ENCODE measurements around the gene NTHL1. TPM values are rescaled to one million over a fixed set of nuclear protein-coding genes. Genes with fewer than 3 reads are reported as not detected.

Gene NTHL1
- total RNA-seq, 1 donor from 2014 or later, result 25.6 TPM

DNA sequence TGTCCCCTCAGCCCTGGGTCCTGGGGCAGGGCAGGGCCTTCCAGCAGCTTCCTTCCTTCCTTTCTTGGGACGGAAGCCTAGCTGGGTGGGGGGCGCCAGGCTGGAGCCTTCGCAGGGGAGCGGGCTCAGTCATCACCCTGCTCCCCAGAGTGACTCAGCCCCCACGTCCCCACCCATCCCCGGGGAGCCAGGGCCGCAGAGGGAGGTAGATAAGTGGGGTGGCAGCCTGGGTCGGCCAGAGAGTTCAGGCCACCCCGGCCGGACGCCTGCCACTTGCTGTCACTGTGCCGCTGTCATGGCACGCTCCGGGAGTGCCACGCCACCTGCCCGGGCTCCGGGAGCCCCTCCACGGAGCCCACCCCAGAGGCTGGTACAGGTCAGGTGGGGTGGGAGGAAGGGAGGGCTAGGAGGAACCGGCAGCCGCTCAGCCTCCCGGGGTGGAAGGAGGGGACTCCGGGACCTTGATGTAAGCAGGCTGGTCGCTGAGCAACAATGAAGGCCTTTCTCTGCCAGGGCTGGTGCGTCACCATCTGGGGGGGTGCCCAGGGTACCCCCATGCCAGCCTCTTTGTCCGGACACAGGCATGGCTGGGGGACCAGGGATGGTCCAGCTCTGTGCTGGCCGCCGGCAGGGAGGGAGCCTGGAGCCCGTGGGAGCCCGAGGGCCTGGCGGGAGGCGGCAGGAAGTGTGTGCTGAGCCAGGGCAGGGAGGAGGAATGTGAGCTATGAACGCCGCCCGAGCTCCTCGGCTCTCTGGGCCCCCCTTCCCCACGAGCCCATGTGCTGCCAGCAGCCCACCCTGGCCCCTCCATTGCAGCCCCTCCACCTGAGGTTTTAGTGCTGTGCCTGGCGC is 14.4 kb downstream of the NTHL1 start:
- TF ChIP-seq, protein P1, sequence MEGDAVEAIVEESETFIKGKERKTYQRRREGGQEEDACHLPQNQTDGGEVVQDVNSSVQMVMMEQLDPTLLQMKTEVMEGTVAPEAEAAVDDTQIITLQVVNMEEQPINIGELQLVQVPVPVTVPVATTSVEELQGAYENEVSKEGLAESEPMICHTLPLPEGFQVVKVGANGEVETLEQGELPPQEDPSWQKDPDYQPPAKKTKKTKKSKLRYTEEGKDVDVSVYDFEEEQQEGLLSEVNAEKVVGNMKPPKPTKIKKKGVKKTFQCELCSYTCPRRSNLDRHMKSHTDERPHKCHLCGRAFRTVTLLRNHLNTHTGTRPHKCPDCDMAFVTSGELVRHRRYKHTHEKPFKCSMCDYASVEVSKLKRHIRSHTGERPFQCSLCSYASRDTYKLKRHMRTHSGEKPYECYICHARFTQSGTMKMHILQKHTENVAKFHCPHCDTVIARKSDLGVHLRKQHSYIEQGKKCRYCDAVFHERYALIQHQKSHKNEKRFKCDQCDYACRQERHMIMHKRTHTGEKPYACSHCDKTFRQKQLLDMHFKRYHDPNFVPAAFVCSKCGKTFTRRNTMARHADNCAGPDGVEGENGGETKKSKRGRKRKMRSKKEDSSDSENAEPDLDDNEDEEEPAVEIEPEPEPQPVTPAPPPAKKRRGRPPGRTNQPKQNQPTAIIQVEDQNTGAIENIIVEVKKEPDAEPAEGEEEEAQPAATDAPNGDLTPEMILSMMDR (IDR thresholded peaks at IDR 0.05; ENCODE audit: unreplicated experiment), result no peak
- Mint-ChIP-seq H3K27ac (ENCODE audit: unreplicated experiment) (no peak overlapping the region), H3K36me3 (ENCODE audit: low read depth, unreplicated experiment) (no peaks in the 10 kb centered on the region), H3K9me3 (ENCODE audit: unreplicated experiment) (no peaks in the 10 kb centered on the region), H3K4me3 (ENCODE audit: unreplicated experiment) (no peak overlapping the region), H3K27me3 (ENCODE audit: unreplicated experiment) (peaks cover 4% of the 10 kb centered on the region), H3K4me1 (ENCODE audit: unreplicated experiment) (peaks cover 9% of the 10 kb centered on the region)
- DNase-seq (ENCODE audit: low spot score), result no peak

DNA sequence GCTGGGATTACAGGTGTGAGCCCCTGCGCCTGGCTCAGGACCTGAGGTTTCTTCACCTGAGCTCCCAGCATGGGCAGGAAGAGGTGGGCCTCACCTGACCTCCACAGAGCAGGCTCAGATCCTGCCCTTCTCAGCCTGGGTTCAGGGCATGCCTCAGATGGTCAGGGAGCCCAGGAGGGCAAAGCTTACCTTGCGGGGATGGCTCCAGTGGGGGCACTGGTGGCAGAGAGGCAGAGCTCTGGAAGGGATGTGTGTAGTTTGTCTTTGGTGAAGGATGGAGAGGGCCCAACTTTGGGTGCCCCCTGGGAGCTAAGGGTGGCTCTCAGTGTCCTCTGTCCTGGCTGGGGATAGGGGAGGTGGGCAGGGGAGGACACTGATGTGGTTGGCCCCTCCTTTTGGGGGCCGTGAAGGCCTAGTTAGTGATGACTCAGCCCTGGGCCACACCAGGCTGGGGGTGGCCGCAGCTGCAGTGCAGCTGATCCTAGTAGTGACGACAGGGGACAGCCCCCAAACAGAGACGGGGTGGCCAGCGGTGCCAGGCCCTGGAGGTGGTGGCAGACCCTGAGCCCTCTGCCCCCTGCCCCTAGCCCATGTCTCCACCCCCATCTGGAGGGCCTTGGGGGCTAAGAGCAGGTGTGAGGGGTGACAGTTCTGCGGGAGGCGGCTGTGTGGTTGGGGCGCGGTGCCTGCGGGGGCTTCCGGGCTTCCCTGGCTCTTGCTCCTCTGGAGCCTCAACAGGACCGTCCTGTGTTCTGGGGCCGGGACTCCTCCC is 15.2 kb downstream of the NTHL1 start:
- Mint-ChIP-seq H3K4me1 (ENCODE audit: unreplicated experiment) (peaks cover 11% of the 10 kb centered on the region), H3K4me3 (ENCODE audit: unreplicated experiment) (peak overlapping the region; percentile 31), H3K9me3 (ENCODE audit: unreplicated experiment) (no peaks in the 10 kb centered on the region), H3K36me3 (ENCODE audit: low read depth, unreplicated experiment) (no peaks in the 10 kb centered on the region), H3K27me3 (ENCODE audit: unreplicated experiment) (peaks cover 4% of the 10 kb centered on the region), H3K27ac (ENCODE audit: unreplicated experiment) (no peak overlapping the region)
- DNase-seq (ENCODE audit: low spot score), result no peak
- TF ChIP-seq, protein P1 (IDR thresholded peaks at IDR 0.05; ENCODE audit: unreplicated experiment), result no peak

DNA sequence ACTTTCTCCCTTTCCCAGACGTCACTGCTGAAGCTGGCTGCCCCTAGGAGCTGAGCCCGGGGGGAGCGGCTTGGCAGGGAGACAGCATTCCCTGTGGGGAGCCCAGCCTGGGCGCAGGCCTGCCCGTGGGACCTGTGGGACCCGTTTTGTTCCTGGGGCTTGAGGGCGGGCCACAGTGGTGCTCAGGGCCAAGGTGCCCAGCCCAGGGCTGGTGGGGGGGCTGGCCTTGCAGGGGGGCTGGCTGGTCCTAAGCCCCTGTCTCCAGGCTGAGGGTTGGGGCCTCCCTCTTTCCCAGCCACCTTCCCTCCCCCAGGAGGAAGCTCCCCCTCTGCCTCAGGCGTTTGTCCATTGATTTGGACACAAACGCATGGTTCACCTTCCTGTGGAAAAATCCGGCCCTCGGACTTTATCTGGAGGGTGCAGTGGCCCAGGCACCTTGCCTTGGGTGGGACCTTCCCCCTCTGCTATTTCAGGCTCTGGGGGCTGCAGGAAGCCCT is 16.5 kb downstream of the NTHL1 start:
- TF ChIP-seq, protein P1 (IDR thresholded peaks at IDR 0.05; ENCODE audit: unreplicated experiment), result no peak
- Mint-ChIP-seq H3K4me3 (ENCODE audit: unreplicated experiment) (no peak overlapping the region), H3K27me3 (ENCODE audit: unreplicated experiment) (peaks cover 6% of the 10 kb centered on the region), H3K27ac (ENCODE audit: unreplicated experiment) (no peak overlapping the region), H3K4me1 (ENCODE audit: unreplicated experiment) (peaks cover 13% of the 10 kb centered on the region), H3K9me3 (ENCODE audit: unreplicated experiment) (no peaks in the 10 kb centered on the region), H3K36me3 (ENCODE audit: low read depth, unreplicated experiment) (no peaks in the 10 kb centered on the region)
- DNase-seq (ENCODE audit: low spot score), result no peak

DNA sequence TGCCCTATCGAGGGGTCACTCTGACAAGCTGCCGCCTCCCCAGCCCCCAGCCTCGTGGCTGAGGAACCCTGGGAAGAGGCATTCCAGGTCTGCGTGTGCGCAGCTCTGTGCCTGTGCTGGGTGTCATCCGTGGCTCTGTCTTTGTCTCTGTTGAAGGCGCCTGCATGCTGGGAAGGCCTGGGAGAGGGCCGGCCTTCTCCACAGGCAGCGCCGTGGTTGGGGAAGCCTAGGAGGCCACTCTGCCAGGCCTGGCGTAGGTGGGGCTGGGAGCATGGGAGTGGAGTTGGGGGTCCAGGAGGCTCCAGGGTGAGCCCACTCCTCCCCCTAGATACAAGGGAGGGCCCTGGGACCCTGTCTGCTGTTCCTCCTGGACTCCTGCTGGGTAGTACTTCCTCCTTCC is 17.6 kb downstream of the NTHL1 start:
- no peak overlapping the region for H3K4me3 Mint-ChIP-seq (ENCODE audit: unreplicated experiment)
- peaks cover 11% of the 10 kb centered on the region for H3K27me3 Mint-ChIP-seq (ENCODE audit: unreplicated experiment)
- H3K27ac Mint-ChIP-seq (ENCODE audit: unreplicated experiment), result no peak overlapping the region
- peaks cover 13% of the 10 kb centered on the region for H3K4me1 Mint-ChIP-seq (ENCODE audit: unreplicated experiment)
- TF ChIP-seq, protein P1 (IDR thresholded peaks at IDR 0.05; ENCODE audit: unreplicated experiment), result no peak
- DNase-seq (ENCODE audit: low spot score), result no peak
- no peaks in the 10 kb centered on the region for H3K9me3 Mint-ChIP-seq (ENCODE audit: unreplicated experiment)
- no peaks in the 10 kb centered on the region for H3K36me3 Mint-ChIP-seq (ENCODE audit: low read depth, unreplicated experiment)
